Stomach (tissue), 9 donors: ENCODE results near the gene CDH23. TPM values are rescaled to one million over a fixed set of nuclear protein-coding genes. Genes with fewer than 3 reads are reported as not detected.

ENCODE experiments used
- DNase-seq, 2 donors: peaks; one replicate each; pipeline versions ENCODE4 v3.0.0 to v3.0.0-alpha.2; 2013 to 2019
- H3K27ac ChIP-seq, 5 donors: fragments of 200-600 bp in 4 of 5; sonication (generic) in 4 of 5; one replicate each; pipeline ENCODE4 v1.5.1; 2013 to 2019; ENCODE audit warnings: mild to moderate bottlenecking in 1 of 5, moderate library complexity in 1 of 5
- H3K27me3 ChIP-seq, 3 donors: fragments of 200-600 bp; sonication (generic); one replicate each; pipeline ENCODE4 v1.5.1; 2017 to 2019; ENCODE audit warnings: mixed run types in 1 of 3
- H3K36me3 ChIP-seq, 4 donors: fragments of 200-600 bp; sonication (generic); 1 replicate in 3 of 4; 2 replicates in 1 of 4; pipeline ENCODE4 v1.5.1; 2016 to 2019
- H3K4me1 ChIP-seq, 4 donors: fragments of 200-600 bp; sonication (generic); one replicate each; pipeline ENCODE4 v1.5.1; 2016 to 2019
- H3K4me3 ChIP-seq, 4 donors: fragments of 200-600 bp; sonication (generic) in 3 of 4; one replicate each; pipeline ENCODE4 v1.5.1; 2016 to 2019; ENCODE audit warnings: mild to moderate bottlenecking in 1 of 4
- H3K9me3 ChIP-seq, 4 donors: fragments of 200-600 bp; sonication (generic); one replicate each; pipeline ENCODE4 v1.5.1; 2016 to 2019
- CTCF ChIP-seq, 7 experiments: fragments of 450-650 bp in 4 of 7; fragments of 200-600 bp in 3 of 7; sonication (generic) in 3 of 7; IDR thresholded peaks; one replicate each; pipeline ENCODE4 v1.5.1; 2016 to 2019; ENCODE audit warnings: antibody characterized with exemption in 7 of 7, control low read depth in 2 of 7, mild to moderate bottlenecking in 1 of 7
- EP300 ChIP-seq: sonication (generic); formaldehyde crosslinking; IDR thresholded peaks from one replicate; pipeline ENCODE4 v1.6.1; 2017; ENCODE audit warnings: antibody characterized with exemption
- POLR2A ChIP-seq, 4 donors: fragments of 450-650 bp; IDR thresholded peaks; one replicate each; pipeline ENCODE4 v1.6.1; 2016; ENCODE audit warnings: antibody characterized with exemption in 4 of 4, control low read depth in 2 of 4, mild to moderate bottlenecking in 1 of 4, moderate library complexity in 1 of 4
- POLR2AphosphoS5 ChIP-seq, 3 donors: sonication (generic); formaldehyde crosslinking; IDR thresholded peaks; one replicate each; pipeline ENCODE4 v1.6.1; 2016; ENCODE audit warnings: antibody characterized with exemption in 3 of 3
- WGBS, 5 donors: extraction: QIAGEN DNeasy Blood & Tissue Kit in 3 of 5; methylation state at CpG; one replicate each; pipeline versions ENCODE4 v1.1.5 to v1.1.7; 2013 to 2018; 5-methylcytosine and 5-hydroxymethylcytosine counted together
- intact Hi-C: fragments of 100-400 bp; cut with DNase I; formaldehyde crosslinking; loops from one replicate; pipeline ENCODE4 v1.15.1; 2023; ENCODE audit warnings: low total_unique reads
- polyA plus RNA-seq, 3 donors: library from polyadenylated mRNA; stranded (reverse); fragments of 200-250 nt; gene quantifications; one replicate each; pipeline ENCODE4 v1.2.3, GENCODE V29; 2013
- total RNA-seq, 5 donors: library from RNA; depleted of rRNA; stranded (reverse); fragments of >200 nt; gene quantifications; one replicate each; pipeline versions ENCODE4 v1.1.0 to v1.2.3, GENCODE V29; 2014 to 2016
- donor health status: healthy with polysubstance abuse.
- donor health status: Bipolar disorder and iron deficiency.
- donor health status: healthy.

Gene CDH23
- total and polyA plus RNA-seq, 8 donors, result 0.31 to 8.2 (median 2.2) TPM

GRCh38 chr10:71381611-71382010 lies 15.1 kb upstream of the CDH23 start:
- Histone ChIP-seq H3K4me3 (no peak overlapping the region), H3K9me3 (no peaks in the 10 kb centered on the region), H3K4me1 (peaks cover 5 to 19% (median 9%) of the 10 kb centered on the region in 4 donors), H3K27ac (no peak overlapping the region), H3K36me3 (no peaks in the 10 kb centered on the region), H3K27me3 (no peaks in the 10 kb centered on the region)
- DNase-seq, result no peak
- intact Hi-C loops, result no loop called here
- TF ChIP-seq EP300, result no peak
- no peak for TF ChIP-seq CTCF (IDR thresholded peaks at IDR 0.05)
- WGBS, 5 donors, result 83 to 89% (median 85%) methylated on average over 3 of the region's 3 CpGs

GRCh38 chr10:71382028-71382427 lies 14.7 kb upstream of the CDH23 start:
- no peak for DNase-seq
- H3K36me3 ChIP-seq, result no peaks in the 10 kb centered on the region
- peaks cover under 1 to 15% (median 5%) of the 10 kb centered on the region in 4 donors for H3K4me1 ChIP-seq
- no peaks in the 10 kb centered on the region for H3K27me3 ChIP-seq
- WGBS, 5 donors, result 76 to 92% (median 91%) methylated on average over 2 of the region's 2 CpGs
- no peak overlapping the region for H3K27ac ChIP-seq
- no peak for TF ChIP-seq CTCF (IDR thresholded peaks at IDR 0.05)
- no peak for TF ChIP-seq EP300
- no peak for TF ChIP-seq POLR2AphosphoS5 (IDR thresholded peaks at IDR 0.05)
- no peak for TF ChIP-seq POLR2A (IDR thresholded peaks at IDR 0.05)
- H3K4me3 ChIP-seq, result no peak overlapping the region
- intact Hi-C loops, result no loop called here
- no peaks in the 10 kb centered on the region for H3K9me3 ChIP-seq

- intact Hi-C loops, result no loop called here
- Histone ChIP-seq H3K36me3 (no peaks in the 10 kb centered on the region), H3K4me1 (peaks cover 0 to 8% (median 1%) of the 10 kb centered on the region in 4 donors), H3K27me3 (no peaks in the 10 kb centered on the region), H3K4me3 (no peak overlapping the region), H3K9me3 (no peaks in the 10 kb centered on the region), H3K27ac (no peak overlapping the region)
- WGBS, 5 donors, result 89 to 100% (median 95%) methylated on average over 1 of the region's 1 CpG
- TF ChIP-seq CTCF (IDR thresholded peaks at IDR 0.05) (no peak), EP300 (no peak), POLR2AphosphoS5 (IDR thresholded peaks at IDR 0.05) (no peak), POLR2A (IDR thresholded peaks at IDR 0.05) (no peak)
- no peak for DNase-seq
Measured at GRCh38 chr10:71382757-71383156, 14.0 kb upstream of the CDH23 start.

GRCh38 chr10:71383972-71384687 lies 12.6 kb upstream of the CDH23 start:
- Histone ChIP-seq H3K9me3 (no peaks in the 10 kb centered on the region), H3K27ac (no peak overlapping the region), H3K27me3 (no peaks in the 10 kb centered on the region), H3K36me3 (no peaks in the 10 kb centered on the region), H3K4me1 (no peaks in the 10 kb centered on the region), H3K4me3 (no peak overlapping the region)
- TF ChIP-seq POLR2AphosphoS5 (IDR thresholded peaks at IDR 0.05) (no peak), CTCF (IDR thresholded peaks at IDR 0.05) (peak in 5 of 7 experiments; percentile 79 to 95 (median 89))
- peak; percentile 76 to 82 for DNase-seq
- 17 to 27% (median 20%) methylated on average over 9 to 10 of the region's 10 CpGs for WGBS, 5 donors
- intact Hi-C loops, result no loop called here
